PC-9 (cell line): Measurements from ENCODE around the gene RNF112. TPM values are rescaled to one million over a fixed set of nuclear protein-coding genes. Genes with fewer than 3 reads are reported as not detected.

ENCODE experiments used
- BruUV-seq: library from RNA; stranded (reverse); fragments of 400-500 nt; replicated peaks from 2 replicates; lab custom pipeline; 2021; lab: Mats Ljungman, UMichigan
- CTCF ChIA-PET: fragments of 300-600 bp; sonication (Branson Sonifier 250); formaldehyde crosslinking; loops from one replicate; lab custom pipeline; 2022; ENCODE audit warnings: antibody characterized with exemption; lab: Charles Lee
- POLR2A ChIA-PET: fragments of 300-600 bp; sonication (Branson Sonifier 250); formaldehyde crosslinking; loops from one replicate; lab custom pipeline; 2022; ENCODE audit warnings: antibody characterized with exemption; ENCODE audit not compliant: unreplicated experiment; lab: Charles Lee
- DNase-seq, 2 experiments: peaks; one replicate each; pipeline versions ENCODE4 v3.0.0 to v3.0.0-alpha.2; 2015 to 2022; ENCODE audit warnings: mixed read lengths in 1 of 2
- H2AFZ ChIP-seq: fragments of 200-600 bp; sonication (generic); 2 replicates; pipeline ENCODE4 v1.8.1; 2017; ENCODE audit warnings: antibody characterized with exemption
- H3F3A ChIP-seq: fragments of 200-600 bp; sonication (generic); 2 replicates; pipeline ENCODE4 v1.8.1; 2017; ENCODE audit warnings: antibody characterized with exemption, mild to moderate bottlenecking, low read depth; ENCODE audit not compliant: insufficient read depth
- H3K27ac ChIP-seq: fragments of 200-600 bp; sonication (generic); 2 replicates; pipeline ENCODE4 v1.6.1; 2016; ENCODE audit warnings: mixed run types
- H3K27me3 ChIP-seq: fragments of 200-600 bp; sonication (generic); 2 replicates; pipeline ENCODE4 v1.6.1; 2016; ENCODE audit warnings: low read depth, mixed run types; ENCODE audit not compliant: insufficient read depth
- H3K36me3 ChIP-seq: fragments of 200-600 bp; sonication (generic); 2 replicates; pipeline ENCODE4 v1.6.1; 2016; ENCODE audit warnings: low read depth, mixed run types
- H3K4me1 ChIP-seq: fragments of 200-600 bp; sonication (generic); replicated peaks from 2 replicates; pipeline ENCODE4 v1.6.1; 2016; ENCODE audit warnings: mixed run types; ENCODE audit not compliant: insufficient read depth
- H3K4me2 ChIP-seq: fragments of 200-600 bp; sonication (generic); 2 replicates; pipeline ENCODE4 v1.6.1; 2017; ENCODE audit warnings: mixed run types
- H3K4me3 ChIP-seq: fragments of 200-600 bp; sonication (generic); 2 replicates; pipeline ENCODE4 v1.6.1; 2016; ENCODE audit warnings: mixed run types
- H3K79me2 ChIP-seq: fragments of 200-600 bp; sonication (generic); 2 replicates; pipeline ENCODE4 v1.6.1; 2017; ENCODE audit warnings: low read depth, mixed run types
- H3K9me2 ChIP-seq: fragments of 200-600 bp; sonication (generic); 2 replicates; pipeline ENCODE4 v1.8.1; 2017; ENCODE audit warnings: mild to moderate bottlenecking; ENCODE audit not compliant: insufficient read depth
- H3K9me3 ChIP-seq: fragments of 200-600 bp; sonication (generic); 2 replicates; pipeline ENCODE4 v1.8.1; 2016; ENCODE audit warnings: low read depth; ENCODE audit not compliant: insufficient read depth
- H4K20me1 ChIP-seq: fragments of 200-600 bp; sonication (generic); 2 replicates; pipeline ENCODE4 v1.8.1; 2017; ENCODE audit not compliant: insufficient read depth
- CTCF ChIP-seq: fragments of 200-600 bp; sonication (generic); conservative IDR thresholded peaks from 2 replicates; pipeline ENCODE4 v1.6.1; 2017; ENCODE audit warnings: mixed run types, antibody characterized with exemption, mild to moderate bottlenecking, moderate library complexity
- EZH2 ChIP-seq: fragments of 200-600 bp; sonication (generic); IDR thresholded peaks from 2 replicates; pipeline ENCODE4 v1.8.0; 2017; ENCODE audit warnings: antibody characterized with exemption, low read depth
- intact Hi-C: fragments of 100-400 bp; cut with micrococcal nuclease; formaldehyde crosslinking; loops from one replicate; pipeline ENCODE4 v1.10.0; 2022; ENCODE audit not compliant: unreplicated experiment
- total RNA-seq: library from RNA; stranded (reverse); gene quantifications from 2 replicates; pipeline ENCODE4 v1.2.3, GENCODE V29; 2021

RNF112 gene
- total RNA-seq, 1 experiment from 2014 or later: 2.0 TPM

GRCh38 chr17:19377602-19378415 is 33.2 kb upstream of the RNF112 start:
- intact Hi-C loops: no loop called here
- Histone ChIP-seq H3K27ac (peak overlapping the region; percentile 79), H3K9me2 (no peaks in the 10 kb centered on the region), H3K4me2 (peak overlapping the region; percentile 89), H3K27me3 (no peaks in the 10 kb centered on the region), H2AFZ (peak overlapping the region; percentile 92), H3K4me3 (peak overlapping the region; percentile 79), H3K36me3 (0 out of 2 replicates have a peak, but pooled peaks cover 7% of the 10 kb centered on the region), H3K9me3 (no peaks in the 10 kb centered on the region), H3K4me1 (peaks cover 19% of the 10 kb centered on the region), H3F3A (peaks cover 16% of the 10 kb centered on the region), H3K79me2 (peaks cover 26% of the 10 kb centered on the region), H4K20me1 (no peaks in the 10 kb centered on the region)
- ChIA-PET CTCF (interaction anchor here (0.6 to 1.9 kb wide), 5 partner anchors 15 to 1922 kb away, joined by 3 to 27 read pairs (median 3); partner anchors contain the start of gene B9D1), POLR2A (interaction anchor here (0.5 to 1.5 kb wide), 26 partner anchors 9 to 1458 kb away, joined by 3 to 21 read pairs (median 4); partner anchors contain the start of genes ALDH3A1, ALDH3A2, B9D1 and MFAP4)
- DNase-seq: peak; percentile 97 to 100
- BruUV-seq: TSS peak; percentile 69
- 0 out of 2 replicates have a peak, but pooled peaks have one; percentile 21 for TF ChIP-seq CTCF
- TF ChIP-seq EZH2: no peak

GRCh38 chr17:19378416-19379360 is 32.3 kb upstream of the RNF112 start, which contains the start of gene MAPK7:
TSS of gene MAPK7 (plus strand) at chr17:19378498. CDS start at chr17:19378901, 403 bp downstream.
- Histone ChIP-seq H3K4me2 (peak within 1 kb of the TSS; percentile 92), H3K27ac (peak within 1 kb of the TSS; percentile 79), H3K36me3 (0 out of 2 replicates have a peak, but pooled peaks cover 10% of the 10 kb centered on the region), H3F3A (peaks cover 16% of the 10 kb centered on the region), H3K79me2 (peaks cover 26% of the 10 kb centered on the region), H3K4me1 (peaks cover 19% of the 10 kb centered on the region), H3K4me3 (peak within 1 kb of the TSS; percentile 79), H4K20me1 (no peaks in the 10 kb centered on the region), H3K27me3 (no peaks in the 10 kb centered on the region), H3K9me3 (no peaks in the 10 kb centered on the region), H2AFZ (peak within 1 kb of the TSS; percentile 92), H3K9me2 (no peaks in the 10 kb centered on the region)
- POLR2A ChIA-PET: interaction anchor here (0.6 to 1.5 kb wide), 14 partner anchors 8 to 373 kb away, joined by 3 to 21 read pairs (median 4); partner anchors contain the start of genes ALDH3A2, B9D1 and MFAP4
- no peak for TF ChIP-seq CTCF
- TF ChIP-seq EZH2: no peak
- CTCF ChIA-PET: interaction anchor here (0.6 to 1.9 kb wide), 5 partner anchors 16 to 1921 kb away, joined by 3 to 27 read pairs (median 3); partner anchors contain the start of gene B9D1
- no TSS peak for BruUV-seq
- intact Hi-C loops: no loop called here
- no peak for DNase-seq
